Fibroblast of skin of left quadriceps (primary cell): Measurements from ENCODE around the gene ABCC10.
"Not testable (repeated sequence)": the region's sequence is repeated elsewhere in the genome, so short reads cannot be mapped to it uniquely, and the experiment has no call there.

Source experiments
- DNase-seq, 2 experiments: peaks; one replicate each; pipeline ENCODE4 v3.0.0-alpha.2; 2013; ENCODE audit warnings: low read depth in 2 of 2

The ABCC10 gene

DNA sequence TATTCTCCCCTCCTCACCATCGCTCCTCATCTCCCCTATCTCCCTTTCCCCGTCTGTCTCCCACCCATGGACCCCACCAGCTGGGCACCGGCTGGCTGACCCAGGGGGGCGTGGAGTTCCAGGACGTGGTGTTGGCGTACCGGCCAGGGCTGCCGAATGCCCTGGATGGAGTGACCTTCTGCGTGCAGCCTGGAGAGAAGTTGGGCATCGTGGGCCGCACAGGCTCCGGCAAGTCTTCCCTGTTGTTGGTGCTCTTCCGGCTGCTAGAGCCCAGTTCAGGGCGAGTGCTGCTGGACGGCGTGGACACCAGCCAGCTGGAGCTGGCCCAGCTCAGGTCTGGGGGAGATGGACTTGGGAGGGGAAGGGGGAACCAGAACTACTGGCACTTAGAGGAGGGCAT lies 20.3 kb downstream of the ABCC10 start:
- DNase-seq: no peak

GRCh38 chr6:43448916-43449315 lies 21.6 kb downstream of the ABCC10 start:
- DNase-seq: no peak

- DNase-seq: no peak
These were observed 23.4 kb downstream of the ABCC10 start for GRCh38 chr6:43450699-43451131.

DNA sequence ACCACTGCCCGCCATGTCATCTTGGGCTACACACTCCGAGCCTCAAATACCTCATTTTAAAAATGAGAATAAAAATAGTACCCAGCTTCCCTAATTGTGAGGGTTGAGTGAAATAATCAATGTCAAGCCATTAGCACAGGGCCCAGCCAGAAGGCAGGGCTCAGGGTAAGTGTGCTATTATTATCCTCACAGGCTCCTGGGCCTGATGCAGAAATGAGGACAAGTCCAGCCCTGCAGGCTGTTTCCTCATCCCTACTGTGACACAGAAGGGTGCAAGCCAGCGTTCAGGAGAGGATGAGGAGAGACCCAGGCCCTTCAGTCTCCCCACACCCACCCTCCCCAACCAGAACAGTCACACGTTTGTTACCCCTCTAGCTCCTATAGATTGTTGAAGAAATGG lies 24.0 kb downstream of the ABCC10 start:
- DNase-seq: no peak

GRCh38 chr6:43451939-43452338 lies 24.6 kb downstream of the ABCC10 start:
- DNase-seq: no peak

DNA sequence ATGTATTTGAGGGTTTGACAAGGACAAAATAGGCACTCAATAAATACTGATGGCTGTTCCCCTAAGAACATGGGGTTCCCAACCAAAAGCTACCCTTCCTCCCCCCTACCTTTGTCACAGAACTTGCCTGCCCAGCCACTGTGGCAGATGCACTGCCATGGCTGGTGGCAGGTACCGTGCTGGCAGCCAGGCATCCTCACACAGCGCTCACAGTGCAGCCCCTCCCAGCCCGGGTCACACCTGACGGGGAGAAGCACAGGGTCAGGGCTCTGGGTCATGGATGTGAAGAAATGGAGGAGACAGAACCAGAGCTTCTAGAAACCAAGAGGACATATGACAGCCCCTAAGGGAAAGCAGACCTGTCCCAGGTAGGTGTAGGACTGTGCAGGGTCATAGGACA lies 25.6 kb downstream of the ABCC10 start:
- no peak for DNase-seq

GRCh38 chr6:43453831-43454230 lies 26.5 kb downstream of the ABCC10 start:
- no peak for DNase-seq

DNA sequence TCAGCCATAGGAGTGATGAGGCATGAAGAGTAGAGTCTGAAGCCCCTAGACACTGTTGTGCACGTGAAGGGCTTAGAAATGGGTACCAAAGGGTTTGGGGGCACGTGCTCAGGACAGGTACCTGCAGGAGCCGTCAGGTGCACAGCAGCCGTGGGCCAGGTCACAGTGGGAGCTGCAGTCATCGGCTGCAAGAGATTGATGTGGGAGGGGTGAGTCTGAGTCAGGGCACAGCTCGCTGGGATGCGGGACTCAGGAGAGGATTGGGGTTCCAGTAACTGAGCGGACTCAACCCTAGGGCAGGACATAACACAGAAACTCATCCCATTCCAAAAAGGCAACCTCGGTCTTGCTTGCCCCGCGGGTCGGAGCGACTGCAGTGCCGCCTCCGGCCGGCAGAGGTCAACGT lies 27.0 kb downstream of the ABCC10 start:
- no peak for DNase-seq

DNA sequence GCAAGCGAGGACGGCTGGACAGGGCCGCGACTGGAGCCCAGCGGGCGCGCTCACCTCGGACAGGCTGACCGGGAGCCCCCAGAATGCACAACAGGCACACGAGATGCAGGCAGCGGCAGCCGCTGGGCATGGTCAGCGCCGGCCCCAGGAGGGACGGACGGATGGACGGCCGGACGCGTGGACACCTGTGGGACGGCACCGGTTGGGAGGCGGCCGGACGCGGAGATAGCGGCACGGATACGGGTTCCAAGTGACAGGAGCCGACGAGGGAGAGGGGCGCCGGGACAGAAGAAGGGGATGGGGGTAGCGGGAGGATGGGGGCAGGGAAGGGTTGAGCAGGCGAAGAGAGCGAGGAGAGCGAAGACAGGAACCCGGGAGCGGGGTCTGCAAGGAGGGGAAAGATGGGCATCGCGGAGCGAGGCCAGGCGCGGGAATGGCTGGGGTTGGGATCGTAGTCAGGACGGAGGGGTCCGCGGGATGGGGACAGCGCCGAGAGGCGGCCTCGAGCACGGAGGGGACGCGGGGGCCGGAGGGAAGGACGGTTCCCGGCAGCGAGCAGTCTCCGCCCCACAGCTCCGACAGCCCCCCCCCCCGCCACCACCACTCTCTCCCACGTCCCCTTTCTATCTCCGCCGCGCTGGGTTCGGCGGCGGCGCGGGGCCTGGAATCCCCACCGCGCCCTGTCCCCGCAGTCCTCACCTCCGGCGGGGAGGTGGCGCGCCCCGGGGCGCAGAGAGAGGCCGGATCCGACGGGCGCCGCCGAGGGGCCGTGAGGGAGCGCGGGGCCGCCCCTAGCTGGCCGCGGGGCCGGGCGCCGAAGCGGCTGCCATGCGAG lies 27.6 kb downstream of the ABCC10 start:
- peak; percentile 18 to 30 for DNase-seq

- DNase-seq: no peak
These were observed 28.4 kb downstream of the ABCC10 start, which contains the start of gene DLK2 for GRCh38 chr6:43455531-43456428. DLK2 (minus strand) TSS chr6:43455548; CDS start chr6:43454825, 723 bp downstream.

- no peak for DNase-seq
These were observed 30.3 kb downstream of the ABCC10 start for GRCh38 chr6:43457643-43458042.

- DNase-seq: not testable (repeated sequence)
These were observed 30.8 kb downstream of the ABCC10 start for GRCh38 chr6:43458154-43458553.

GRCh38 chr6:43459535-43459934 lies 32.2 kb downstream of the ABCC10 start:
- no peak for DNase-seq

- DNase-seq: no peak
These were observed 32.7 kb downstream of the ABCC10 start for GRCh38 chr6:43460032-43460431.

- DNase-seq: no peak
These were observed 34.6 kb downstream of the ABCC10 start for GRCh38 chr6:43461936-43462335.

GRCh38 chr6:43464337-43464736 lies 37.0 kb downstream of the ABCC10 start:
- DNase-seq: no peak

- no peak for DNase-seq
These were observed 38.6 kb downstream of the ABCC10 start for GRCh38 chr6:43465948-43466347.

DNA sequence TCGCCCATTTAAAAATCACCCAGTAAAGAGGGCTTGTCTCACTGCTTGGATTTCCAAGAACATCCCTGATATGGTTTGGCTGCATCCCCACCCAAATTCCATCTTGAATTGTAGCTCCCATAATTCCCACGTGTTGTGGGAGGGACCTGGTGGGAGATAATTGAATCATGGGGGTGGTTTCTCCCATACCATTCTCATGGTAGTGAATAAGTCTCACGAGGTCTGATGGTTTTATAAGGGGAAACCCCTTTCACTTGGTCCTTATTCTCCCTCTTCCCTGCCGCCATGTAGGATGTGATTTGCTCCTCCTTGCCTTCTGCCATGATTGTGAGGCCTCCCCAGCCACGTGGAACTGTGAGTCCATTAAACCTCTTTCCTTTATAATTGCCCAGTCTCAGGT lies 39.9 kb downstream of the ABCC10 start:
- not testable (repeated sequence) for DNase-seq

DNA sequence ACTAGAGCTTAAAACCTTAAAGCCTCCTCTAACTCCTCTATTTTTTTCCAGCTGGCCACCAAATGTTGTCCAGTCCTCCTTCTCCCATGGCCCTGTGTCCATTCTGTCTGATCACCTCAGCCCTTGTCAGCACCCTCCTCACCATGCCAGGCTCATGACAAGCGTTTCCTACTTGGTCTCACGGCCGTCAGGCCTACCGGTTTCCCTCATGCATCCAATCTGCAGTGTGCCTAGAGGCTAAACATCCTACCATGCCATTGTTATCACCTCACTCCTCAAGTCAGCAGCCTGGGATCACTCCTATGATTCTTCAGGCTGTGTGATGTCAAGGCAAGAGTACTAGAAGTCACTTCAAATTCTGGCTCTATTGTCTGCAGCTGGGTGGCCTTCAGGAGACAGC lies 40.4 kb downstream of the ABCC10 start:
- DNase-seq: no peak

DNA sequence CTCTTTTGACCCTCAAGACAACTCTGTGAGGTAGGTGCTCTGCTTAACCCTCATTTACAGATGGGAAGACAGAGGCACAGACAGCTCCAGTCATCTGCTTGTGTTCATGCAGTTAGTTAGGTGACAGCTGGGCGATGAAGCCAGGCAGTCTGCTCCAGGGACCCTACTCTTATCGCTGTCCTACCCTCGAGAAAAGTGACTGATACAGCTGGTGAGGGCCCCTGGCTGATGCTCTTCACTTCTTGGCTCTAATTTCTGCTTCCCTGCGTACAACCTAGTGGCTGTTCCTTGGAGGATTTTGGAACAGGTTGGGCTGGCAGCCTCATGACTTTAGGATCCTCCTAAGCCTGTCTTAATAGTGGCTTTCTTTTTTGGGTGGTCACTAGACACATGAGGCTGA lies 40.9 kb downstream of the ABCC10 start:
- DNase-seq: no peak

GRCh38 chr6:43468748-43469681 lies 41.7 kb downstream of the ABCC10 start:
- DNase-seq: no peak

GRCh38 chr6:43469947-43470346 lies 42.6 kb downstream of the ABCC10 start:
- DNase-seq: no peak
